CD4-positive, alpha-beta T cell treated with Interferon gamma for 1 hour (primary cell): ENCODE data around the gene PEDS1.
A peak's percentile ranks its signal among the peaks of the same experiment; 100 is the strongest.
"Not testable (repeated sequence)": the region's sequence is repeated elsewhere in the genome, so short reads cannot be mapped to it uniquely, and the experiment has no call there.

Source experiments
- DNase-seq: peaks from one replicate; pipeline ENCODE4 v3.0.0-alpha.2; 2020

Gene PEDS1

DNA sequence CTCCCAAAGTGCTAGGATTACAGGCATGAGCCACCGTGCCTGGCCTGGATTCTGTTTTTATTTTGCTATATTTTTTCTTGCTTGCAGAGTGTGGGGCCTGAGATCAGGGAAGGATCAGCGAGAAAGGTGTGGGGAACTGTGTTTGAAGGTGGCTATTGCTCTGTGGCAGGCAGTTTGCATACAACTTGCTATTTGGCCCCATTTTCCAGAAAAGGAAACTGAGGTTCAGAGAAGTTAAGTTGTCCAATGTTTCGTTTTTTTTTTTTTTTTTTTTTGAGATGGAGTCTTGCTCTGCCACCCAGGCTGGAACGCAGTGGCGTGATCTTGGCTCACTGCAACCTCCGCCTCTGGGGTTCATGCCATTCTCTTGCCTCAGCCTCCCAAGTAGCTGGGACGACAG, 8.0 kb upstream of the PEDS1 start:
- not testable (repeated sequence) for DNase-seq

DNA sequence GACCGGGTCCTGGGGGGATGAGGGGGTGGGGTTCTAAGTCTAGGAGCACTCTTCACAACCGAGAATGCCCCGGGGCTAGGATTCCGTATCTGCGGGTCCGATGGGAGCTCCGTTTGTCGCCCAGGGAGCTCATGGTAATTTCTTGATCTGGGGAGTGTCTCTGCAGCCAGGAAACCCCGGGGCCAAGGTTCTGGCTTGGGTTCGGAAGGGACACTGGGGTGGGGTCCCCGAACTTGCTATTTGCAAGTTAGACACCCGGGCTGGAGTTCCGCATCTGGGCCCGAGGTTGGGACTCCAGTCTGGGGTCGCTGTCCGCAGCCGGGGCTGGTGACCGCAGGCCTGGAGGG, 397 bp downstream of the PEDS1 start:
- no peak for DNase-seq

DNA sequence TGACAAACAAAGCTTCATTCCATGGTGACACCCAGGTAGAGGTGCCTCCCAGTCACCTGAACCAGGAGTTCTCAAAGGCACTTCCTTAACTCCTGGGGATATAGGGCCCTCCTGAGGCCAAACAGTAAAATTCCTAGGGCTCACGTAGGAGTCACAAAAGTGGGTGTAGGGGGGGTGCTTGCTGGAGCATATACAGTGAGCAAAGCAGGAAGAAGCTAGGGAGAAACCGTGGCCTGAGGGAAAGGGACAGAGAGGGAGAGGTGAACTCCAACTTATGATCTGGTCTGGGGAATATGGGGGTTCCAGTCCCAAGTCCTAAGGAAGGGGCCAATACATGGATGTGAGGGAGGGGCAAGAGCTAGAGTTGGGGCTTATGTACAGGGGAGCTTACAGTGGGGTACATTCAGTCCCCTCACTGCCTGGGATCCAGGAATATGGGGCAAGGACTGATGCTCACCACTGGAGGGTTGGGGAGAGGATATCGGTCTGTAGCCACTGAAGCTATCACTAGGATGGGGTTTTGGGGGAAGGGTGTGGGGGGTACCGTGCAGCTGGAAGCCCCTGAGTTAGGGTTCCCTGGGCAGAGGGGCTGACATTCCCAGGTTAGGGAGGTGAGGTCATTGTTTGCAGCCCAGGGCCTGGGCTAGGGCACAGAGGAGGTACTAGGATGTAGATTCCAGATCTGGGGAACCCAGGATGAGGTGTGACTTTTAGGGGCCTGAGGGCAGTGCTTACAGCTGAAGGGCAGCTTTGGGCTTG, 950 bp downstream of the PEDS1 start:
- no peak for DNase-seq

DNA sequence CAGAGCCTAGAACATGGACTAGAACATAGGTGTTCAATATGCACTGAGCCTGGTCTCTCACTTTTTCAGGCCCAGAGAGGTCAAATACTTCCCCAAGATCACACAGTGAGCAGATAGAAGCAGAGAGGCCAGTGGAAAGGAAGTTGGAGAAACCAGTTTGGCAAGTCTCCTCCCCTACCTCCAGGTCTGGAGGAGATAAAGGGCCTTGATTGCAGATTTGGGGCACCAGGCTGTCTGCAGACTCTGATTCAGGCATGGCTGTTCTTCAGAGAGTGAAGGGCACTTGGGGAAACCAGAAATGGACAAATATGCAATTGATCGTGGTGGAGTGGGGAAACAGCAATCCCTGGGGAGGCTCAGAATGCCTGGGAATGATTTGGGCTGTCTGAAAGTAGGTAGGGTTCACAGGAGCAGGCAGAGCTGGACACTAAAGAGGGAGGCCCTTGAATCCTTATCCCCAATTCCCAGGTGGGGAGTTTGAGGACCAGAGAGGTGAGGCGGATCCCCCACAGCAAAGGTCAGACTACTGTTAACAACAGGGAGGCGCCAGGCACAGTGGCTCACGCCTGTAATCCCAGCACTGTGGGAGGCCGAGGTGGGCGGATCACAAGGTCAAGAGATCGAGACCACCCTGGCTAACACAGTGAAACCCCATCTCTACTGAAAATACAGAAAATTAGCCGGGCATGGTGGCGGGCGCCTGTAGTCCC, 2.3 kb downstream of the PEDS1 start:
- no peak for DNase-seq

DNA sequence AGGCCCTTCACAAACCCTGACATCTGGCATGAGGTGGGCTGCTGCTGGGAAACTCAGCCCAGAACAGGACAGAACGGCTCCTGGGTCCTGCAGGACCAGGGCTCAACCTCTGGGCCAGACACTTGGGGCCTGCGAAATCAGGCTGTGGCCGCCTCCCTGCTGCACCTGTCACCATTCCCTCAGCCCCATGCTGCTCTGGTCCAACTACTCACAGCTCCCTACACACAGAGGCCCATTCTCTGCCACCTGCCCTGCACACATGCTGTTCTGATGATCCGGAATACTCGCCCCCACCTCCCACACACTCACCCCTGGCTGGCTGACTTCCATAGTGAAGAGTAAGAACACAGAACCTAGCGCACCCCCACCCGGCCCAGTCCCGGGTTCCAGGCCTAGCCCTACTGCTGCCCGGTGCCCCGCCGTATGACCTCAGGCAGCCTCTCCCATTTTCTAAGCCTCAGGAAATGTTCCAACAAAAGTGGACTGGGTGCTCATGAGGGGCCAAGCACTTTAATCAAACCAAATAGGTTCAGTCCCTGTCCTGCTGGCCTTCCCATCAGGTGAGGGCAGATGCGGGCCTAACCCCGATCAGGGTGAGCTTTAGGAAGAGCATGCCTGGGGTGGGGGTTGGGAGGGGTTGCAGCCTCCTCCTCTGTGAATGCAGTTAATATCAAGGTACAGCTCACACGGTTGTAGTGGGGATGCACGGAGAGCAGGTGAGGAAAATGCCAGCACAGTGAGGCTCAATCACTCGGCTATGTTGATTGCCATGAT, 3.9 kb downstream of the PEDS1 start:
- no peak for DNase-seq

DNA sequence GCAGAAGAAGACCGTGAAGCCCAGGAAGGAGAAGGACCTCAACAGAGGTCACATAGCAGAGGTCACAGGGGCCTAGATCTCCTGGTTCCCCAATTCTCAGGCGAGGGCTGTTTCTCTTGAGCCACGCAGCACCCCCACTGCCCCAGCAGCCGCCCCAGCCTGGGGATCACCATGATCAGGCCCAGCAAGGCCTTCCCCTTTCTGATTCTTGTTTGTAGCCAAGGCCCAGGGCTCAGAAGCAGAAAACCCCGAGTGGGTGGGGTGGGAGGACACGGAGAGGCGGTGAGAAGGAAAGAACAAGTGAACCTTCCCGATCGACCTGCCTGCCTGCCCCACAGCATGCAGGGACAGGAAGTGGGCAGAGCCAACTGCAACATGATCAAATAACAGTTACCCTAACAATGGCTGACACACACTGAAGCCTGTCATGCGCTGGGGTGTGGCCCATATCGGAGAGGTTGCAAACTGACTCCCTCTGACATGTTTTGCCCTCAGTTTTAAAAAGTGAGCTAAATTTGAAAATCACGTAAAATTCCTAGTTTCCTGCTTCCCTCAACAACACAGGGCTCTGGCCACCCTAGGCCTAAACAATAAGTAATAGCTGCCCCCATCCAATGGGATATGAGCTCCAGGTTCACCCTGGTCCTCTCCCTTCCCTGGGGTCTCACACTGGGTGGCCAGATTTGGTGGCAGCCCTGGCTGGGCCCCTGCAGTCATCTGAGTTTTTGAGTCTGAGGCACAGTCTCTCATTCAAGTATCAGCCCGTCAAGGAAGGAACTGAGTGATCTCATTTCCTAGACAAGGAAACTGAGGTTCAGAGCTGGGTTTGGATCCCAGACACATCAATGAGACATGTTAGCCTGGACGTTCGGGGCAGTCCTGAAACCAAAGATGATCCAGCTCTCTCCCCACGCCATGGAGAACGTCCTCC, 6.5 kb downstream of the PEDS1 start:
- DNase-seq, result peak; percentile 84

DNA sequence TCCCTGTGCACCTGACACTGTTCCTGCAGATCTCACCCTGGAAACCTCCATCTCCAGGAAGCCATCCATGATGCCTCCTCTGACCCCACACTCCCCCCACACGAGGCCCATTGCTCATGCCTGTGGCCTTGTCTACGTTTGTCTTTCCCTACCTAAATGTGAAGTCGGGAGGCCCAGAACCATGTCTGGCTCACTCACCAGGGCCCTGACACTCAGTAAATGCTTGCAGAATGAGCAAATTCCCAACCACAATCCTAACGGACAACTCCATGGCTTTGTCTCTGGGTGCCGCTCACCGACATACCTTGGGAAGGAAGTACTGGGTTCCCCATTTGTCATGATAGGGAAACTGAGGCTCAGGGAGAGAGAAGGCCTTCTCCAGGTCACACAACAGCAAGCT, 7.3 kb downstream of the PEDS1 start:
- DNase-seq, result no peak

DNA sequence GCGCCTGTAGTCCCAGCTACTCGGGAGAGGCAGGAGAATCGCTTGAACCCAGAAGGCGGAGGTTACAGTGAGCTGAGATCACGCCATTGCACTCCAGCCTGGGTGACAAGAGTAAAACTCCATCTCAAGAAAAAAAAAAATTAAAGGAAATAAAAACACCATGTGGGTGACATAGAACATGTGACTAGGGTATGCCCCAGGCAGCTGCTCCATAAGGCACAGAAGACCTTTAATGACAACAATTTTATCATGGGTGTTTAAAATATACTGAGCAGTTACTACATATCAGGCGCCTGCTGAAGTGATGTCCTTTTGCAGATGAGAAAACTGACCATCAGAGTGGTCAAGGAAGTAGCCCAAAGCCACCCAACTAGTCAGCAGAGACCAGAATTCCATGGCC, 8.0 kb downstream of the PEDS1 start:
- DNase-seq, result no peak

DNA sequence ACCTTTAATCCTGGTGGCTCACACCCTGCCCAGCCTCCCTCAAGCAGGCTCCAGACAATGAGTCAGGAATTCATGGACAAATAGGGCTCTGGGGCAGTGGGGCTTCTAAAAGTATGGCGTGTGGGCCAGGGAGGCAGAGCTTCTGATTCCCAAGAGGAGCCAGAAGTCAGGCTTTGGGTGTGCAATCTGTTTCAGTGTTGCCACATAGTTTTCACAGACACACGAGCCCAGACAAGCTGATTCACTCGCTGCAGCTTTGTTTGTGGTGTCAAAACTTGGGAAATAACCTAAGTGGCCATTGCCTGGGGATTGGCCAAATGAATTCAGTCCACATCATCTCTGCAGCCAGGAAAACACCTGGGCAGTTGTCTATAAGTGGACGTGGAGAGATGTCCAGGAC, 9.2 kb downstream of the PEDS1 start:
- DNase-seq, result peak; percentile 55

DNA sequence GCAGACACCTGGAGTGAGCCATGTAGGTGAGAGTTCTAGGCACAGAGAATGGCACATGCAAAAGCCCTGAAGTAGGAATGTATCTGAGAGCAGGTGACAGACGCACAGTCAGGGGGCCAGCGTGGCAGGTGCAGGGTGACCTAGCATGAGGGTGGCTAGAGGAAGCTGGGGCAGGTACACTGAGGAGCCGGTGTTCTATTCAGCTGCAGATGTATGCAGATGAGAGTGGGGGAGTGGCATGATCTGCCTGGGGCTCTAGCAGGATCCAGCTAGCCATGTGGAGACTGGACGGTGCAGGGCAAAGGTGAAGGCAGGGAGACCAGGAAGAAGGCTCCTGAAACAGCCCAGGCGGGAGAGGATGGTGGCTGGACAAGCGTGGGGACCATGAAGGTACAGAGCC, 10.7 kb downstream of the PEDS1 start:
- DNase-seq, result no peak

DNA sequence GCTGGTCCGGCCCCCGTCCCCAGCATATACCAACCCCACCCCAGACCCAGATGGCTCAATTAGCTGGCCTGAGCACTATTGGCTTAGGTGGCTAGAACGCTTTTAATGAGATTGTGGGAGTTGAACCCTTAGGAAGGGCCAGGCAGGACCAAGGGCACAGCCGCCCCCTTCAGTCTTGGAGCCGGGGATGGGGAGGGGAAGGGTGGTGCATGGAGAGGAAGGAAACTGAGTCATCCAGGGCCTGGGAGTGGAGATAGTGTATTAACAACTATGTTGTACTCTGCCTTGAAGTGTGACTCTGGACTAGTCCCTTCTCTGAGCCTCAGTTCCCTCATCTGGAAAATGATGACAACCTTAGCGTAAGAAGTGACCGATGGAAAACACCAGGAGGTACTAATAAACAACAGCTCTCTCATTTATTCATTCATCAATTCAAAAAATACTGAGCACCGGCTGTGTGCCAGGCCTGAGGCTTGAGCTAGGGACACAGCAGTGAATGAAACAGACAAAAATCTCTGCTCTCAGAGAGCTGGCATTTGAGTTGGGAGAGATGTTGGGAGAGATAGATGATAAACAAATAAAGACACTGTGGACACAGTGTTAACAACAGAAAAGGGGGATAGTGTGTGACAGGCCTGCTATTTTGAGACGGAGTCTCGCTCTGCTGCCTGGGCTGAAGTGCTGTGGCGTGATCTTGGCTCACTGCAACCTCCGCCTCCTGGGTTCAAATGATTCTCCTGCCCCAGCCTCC, 11.5 kb downstream of the PEDS1 start:
- DNase-seq, result no peak

DNA sequence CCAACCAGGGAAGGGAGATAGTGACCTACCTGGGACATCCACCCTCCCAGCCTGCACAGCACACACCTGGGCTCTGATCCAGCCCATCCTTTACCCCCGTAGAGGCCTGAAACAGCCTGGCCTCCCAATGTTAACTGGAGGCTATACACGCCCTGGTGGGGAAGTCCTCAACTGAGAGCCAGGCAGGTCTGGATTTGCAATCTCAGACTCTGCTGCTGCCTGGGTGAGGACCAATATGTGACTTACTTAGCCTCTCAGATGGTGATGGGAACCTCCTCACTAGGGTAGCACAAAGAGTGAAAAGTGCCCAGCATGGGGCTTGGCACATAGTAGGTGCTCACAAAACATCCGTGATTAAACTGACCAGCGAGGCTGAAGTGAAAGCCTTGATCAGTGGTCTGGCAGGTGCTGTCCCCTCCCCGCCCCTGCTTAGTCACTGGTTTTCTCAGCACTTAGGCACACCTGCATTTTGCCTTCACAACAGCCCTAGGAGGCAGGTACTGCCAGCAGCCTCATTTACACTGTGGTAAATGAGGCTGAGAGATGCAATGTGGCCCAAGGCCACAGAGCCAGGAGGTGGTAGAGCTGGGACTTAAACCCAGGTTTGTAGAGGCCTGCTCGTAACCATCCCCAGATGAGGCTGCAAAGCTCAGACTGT, 12.4 kb downstream of the PEDS1 start:
- no peak for DNase-seq

DNA sequence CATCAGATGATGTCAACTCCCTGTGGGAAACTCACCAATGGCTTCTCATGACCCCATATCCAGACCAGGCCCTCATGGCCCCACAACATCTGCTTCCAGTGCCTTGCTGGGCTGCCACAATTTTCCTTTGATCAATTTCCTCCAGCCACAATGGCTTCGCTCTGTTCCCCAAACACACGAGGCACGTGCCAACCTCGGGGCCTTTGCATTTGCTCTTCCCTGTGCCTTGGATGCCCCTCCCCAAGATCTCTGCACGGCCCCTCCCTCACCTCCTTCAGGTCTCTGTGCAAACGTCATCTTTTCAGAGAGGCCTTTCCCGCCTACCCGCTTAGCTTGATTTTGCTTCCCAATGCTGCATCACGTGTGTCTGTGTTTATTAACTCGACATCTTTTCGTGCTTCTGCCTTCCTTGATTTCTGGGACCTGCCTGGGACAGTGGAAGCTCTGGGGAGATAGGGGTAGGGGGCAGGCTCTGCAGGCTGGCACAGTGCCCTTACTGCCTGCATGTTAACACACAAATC, 13.1 kb downstream of the PEDS1 start:
- DNase-seq, result no peak

DNA sequence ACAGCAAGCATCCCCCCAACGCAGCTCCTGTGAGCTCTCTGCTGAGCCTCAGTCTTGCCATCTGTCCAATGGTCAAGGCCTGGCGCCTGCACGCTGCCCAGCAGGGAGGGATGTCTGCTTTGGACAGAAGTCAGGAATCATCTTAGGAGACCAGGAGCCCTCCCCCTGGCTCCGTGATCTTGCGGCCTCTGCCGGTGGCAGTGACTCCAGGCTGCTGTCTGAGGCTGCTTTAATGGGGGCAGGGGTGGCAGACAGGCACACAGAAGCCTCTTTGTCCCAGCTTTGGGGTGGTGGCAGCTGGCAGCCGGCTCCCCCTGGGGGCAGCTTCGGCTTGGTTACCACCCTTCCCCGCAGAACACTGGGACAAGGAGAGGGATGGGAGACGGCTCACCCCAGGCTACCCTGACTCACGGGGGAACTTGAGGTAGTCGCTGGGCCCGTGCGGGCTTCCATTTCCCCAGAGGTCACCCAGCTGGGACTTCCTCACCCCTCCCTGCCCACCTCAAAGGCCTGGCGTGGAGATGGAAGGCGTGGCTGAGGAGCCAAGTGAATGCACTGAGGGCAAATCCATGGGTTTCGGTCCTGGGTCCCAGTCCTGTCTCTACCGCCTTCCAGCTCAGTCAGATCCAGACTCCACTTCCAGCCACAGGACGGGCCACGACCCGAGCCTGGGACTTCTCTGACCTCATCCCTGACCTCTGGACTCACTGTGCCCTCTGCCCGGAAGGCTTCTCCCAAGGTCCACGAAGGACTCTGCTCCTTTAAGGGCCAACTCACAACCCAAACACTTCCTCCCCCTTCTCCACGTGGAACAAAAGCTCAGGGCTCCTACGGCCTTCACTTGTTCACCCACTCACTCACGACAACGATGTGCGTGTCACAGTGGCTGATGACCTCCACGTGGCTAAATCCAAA, 14.8 kb downstream of the PEDS1 start:
- no peak for DNase-seq

DNA sequence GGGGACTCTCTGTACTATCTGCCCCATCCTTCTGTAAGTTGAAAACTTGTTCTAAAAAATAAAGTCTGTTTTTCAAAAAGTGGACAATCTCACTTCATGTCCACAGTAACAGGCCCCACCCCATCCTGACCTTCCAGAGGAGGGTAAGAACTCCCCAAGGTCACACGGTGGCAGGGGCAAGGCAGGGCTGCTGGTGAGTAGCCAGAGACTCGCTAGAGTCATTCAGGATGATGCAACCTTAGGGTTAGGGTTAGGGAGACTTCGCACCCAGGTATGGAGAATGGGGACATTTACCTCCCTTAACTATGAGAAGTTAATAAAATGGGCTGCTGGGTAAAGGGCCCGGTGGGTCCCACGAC, 15.4 kb downstream of the PEDS1 start:
- DNase-seq, result no peak

DNA sequence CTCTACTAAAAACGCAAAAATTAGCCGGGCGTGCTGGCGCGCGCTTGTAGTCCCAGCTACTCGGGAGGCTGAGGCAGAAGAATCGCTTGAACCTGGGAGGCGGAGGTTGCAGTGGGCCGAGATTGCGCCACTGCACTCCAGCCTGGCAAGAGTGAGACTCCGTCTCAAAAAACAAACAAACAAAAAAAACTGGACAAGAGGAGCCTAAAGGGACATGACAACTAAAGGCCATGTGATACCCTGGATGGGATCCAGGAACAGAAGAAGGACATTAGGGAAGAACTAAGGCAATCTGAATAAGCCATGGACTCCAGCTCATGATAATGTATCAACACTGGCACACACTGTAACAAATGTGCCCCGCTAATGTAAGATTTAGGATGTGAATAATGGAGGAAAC, 15.8 kb downstream of the PEDS1 start:
- not testable (repeated sequence) for DNase-seq

DNA sequence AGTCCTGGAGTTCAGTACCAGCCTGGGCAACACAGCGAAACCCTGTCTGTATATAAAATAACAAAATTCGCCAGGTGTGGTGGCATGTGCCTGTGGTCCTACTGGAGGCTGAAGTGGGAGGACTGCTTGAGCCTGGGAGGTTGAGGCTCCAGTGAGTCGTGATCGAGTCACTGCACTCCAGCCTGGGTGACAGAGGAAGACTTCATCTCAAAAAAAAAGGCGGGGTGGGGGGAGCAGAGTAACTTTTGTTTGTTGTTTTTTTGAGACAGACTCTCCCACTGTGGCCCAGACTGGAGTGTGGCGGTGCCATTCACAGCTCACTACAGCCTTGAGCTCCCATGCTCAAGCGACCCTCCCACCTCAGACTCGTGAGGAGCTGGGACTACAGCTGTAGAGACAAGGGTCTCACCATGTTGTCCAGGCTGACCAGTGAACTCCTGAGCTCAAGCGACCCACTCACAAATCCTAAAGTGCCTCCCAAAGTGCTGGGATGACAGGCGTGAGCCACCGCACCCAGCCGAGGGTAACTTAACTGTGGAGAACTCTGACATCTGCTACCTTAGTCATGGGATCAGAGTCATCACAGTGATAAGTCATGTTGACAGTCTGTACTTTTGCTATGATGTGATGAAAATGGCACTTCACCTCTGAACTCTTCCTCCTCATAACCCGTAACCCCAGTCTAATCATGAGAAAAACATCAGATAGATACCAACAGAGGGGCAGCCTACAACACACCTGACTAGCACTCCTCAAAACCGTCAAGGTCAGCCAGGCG, 16.5 kb downstream of the PEDS1 start:
- no peak for DNase-seq

DNA sequence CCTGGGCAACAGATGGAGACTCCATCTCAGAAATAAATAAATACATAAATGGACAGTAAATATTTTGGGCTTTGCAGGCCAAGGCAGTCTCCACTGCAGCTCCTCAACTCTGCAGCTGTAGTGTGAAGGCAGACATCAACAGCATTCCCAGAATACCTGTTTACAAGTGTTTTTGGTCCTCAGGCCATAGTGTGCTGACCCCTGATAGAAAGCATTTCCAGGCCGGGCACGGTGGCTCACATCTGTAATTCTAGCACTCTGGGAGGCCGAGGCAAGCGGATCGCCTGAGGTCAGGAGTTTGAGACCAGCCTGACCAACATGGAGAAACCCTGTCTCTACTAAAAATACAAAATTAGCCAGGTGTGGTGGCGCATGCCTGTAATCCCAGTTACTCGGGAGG, 18.4 kb downstream of the PEDS1 start:
- not testable (repeated sequence) for DNase-seq

DNA sequence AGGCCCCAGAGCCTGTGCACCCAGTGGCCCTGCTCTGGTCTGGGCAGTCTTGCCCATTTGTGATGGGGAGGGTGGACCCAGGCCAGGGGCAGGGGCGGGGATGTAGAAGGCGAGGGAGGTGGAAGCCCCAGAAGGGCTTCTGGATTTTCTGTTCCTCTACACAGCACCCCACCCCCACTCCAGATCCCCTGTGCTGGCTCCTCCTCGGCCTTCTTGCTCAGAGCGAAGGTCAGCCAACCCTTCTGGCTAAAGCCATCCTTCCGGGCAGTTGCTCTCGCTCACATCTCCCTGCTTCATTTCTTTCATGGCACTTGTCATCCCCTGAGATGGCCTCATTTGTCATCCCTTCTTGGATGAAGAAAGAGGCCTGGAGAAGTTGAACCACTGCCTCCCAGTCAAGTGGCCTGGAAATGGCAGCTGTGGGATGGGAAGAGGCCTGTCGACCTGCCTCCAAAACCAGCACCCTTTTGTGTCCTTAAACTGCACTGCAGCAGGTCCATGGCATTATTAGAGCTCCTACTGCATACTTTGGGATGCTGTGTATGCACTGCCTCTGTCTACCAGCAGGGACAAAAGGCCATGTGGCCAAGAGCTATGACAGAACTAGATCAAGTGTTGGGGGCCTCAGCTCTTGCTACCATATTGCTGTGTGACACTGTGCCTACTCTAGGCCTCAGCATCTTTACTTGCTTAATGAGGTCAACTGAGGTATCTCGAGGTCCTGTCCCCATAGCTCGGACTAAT, 19.9 kb downstream of the PEDS1 start:
- DNase-seq, result no peak
